Prostate gland (tissue), 2 donors: ENCODE results near the gene MMP2. TPM values are rescaled to one million over a fixed set of nuclear protein-coding genes. Genes with fewer than 3 reads are reported as not detected.

ENCODE experiments used
- DNase-seq: peaks from one replicate; pipeline ENCODE4 v3.0.0-alpha.2; 2019; ENCODE audit warnings: low spot score
- H3K27ac ChIP-seq, 2 donors: fragments of 200-600 bp; sonication (generic); 2 replicates each; pipeline ENCODE4 v1.5.1; 2017 to 2019
- H3K27me3 ChIP-seq: fragments of 200-600 bp; sonication (generic); replicated peaks from 2 replicates; pipeline ENCODE4 v1.5.1; 2019; ENCODE audit not compliant: insufficient read depth
- H3K36me3 ChIP-seq, 2 donors: fragments of 200-600 bp; sonication (generic); 1 replicate in 1 of 2; 2 replicates in 1 of 2; pipeline versions ENCODE4 v1.5.1 to v1.8.1; 2017 to 2019
- H3K4me1 ChIP-seq: fragments of 200-600 bp; sonication (generic); replicated peaks from 2 replicates; pipeline ENCODE4 v1.5.1; 2019
- H3K4me3 ChIP-seq, 2 donors: fragments of 200-600 bp; sonication (generic); 2 replicates each; pipeline ENCODE4 v1.5.1; 2017 to 2019
- H3K9me3 ChIP-seq: fragments of 200-600 bp; sonication (generic); 2 replicates; pipeline ENCODE4 v1.5.1; 2017
- POLR2A ChIP-seq: fragments of 450-650 bp; IDR thresholded peaks from one replicate; pipeline ENCODE4 v1.6.1; 2016; ENCODE audit warnings: antibody characterized with exemption, mild to moderate bottlenecking
- POLR2AphosphoS5 ChIP-seq: sonication (generic); formaldehyde crosslinking; IDR thresholded peaks from one replicate; pipeline ENCODE4 v1.6.1; 2017; ENCODE audit warnings: antibody characterized with exemption
- WGBS: methylation state at CpG from one replicate; pipeline ENCODE4 v1.1.5; 2018; 5-methylcytosine and 5-hydroxymethylcytosine counted together
- intact Hi-C: fragments of 100-400 bp; cut with DNase I; formaldehyde crosslinking; loops from one replicate; pipeline ENCODE4 v1.14.2; 2022
- total RNA-seq, 2 donors: library from RNA; depleted of rRNA; stranded (reverse); fragments of >200 nt; gene quantifications; one replicate each; pipeline ENCODE4 v1.1.0, GENCODE V29; 2016
- TF ChIP-seq, protein P1 (sequence below), 4 experiments: fragments of 200-600 bp in 2 of 4; fragments of 450-650 bp in 2 of 4; sonication (generic) in 2 of 4; IDR thresholded peaks; 1 replicate in 3 of 4; 2 replicates in 1 of 4; pipeline ENCODE4 v1.5.1; 2016 to 2019; ENCODE audit warnings: antibody characterized with exemption in 4 of 4, mild to moderate bottlenecking in 2 of 4, moderate library complexity in 2 of 4

The MMP2 gene
- total RNA-seq, 2 donors from 2014 or later, result 22.9 to 175 TPM

DNA sequence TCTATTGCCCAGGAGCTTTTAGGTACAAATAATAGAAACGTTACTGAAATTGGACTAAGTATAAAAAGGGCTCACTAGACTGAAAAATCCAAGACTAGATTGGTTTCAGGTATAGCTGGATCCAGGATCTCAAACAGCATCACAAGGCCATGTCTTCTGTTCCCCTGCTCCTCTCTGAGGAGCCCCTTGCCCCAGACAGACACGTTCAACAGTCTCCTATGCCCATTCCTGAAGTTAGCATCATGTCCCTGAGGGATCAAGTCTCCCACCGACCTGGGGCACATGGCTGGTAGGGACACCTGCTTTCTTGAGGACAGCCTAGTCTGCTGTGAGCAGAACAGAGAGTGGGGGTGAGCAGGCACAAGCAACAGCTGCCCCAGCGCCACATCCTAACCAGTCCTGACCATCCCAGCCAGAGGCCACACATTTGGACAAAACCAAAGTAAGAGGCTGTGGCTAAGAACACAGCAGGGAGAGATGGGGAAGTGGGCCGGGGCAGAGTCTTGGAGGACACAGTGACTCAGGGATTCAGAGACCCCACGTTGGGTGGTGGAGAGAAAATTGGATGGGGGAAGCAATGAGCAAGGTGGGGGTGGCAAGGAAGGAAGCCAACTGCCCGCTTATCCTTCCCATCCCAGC lies 10.5 kb upstream of the MMP2 start:
- WGBS, result 92% methylated on average over 7 of the region's 7 CpGs
- no peak for TF ChIP-seq POLR2AphosphoS5
- no peak for TF ChIP-seq POLR2A
- TF ChIP-seq, protein P1, sequence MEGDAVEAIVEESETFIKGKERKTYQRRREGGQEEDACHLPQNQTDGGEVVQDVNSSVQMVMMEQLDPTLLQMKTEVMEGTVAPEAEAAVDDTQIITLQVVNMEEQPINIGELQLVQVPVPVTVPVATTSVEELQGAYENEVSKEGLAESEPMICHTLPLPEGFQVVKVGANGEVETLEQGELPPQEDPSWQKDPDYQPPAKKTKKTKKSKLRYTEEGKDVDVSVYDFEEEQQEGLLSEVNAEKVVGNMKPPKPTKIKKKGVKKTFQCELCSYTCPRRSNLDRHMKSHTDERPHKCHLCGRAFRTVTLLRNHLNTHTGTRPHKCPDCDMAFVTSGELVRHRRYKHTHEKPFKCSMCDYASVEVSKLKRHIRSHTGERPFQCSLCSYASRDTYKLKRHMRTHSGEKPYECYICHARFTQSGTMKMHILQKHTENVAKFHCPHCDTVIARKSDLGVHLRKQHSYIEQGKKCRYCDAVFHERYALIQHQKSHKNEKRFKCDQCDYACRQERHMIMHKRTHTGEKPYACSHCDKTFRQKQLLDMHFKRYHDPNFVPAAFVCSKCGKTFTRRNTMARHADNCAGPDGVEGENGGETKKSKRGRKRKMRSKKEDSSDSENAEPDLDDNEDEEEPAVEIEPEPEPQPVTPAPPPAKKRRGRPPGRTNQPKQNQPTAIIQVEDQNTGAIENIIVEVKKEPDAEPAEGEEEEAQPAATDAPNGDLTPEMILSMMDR (IDR thresholded peaks at IDR 0.05), result no peak
- no peak for DNase-seq
- H3K9me3 ChIP-seq, result no peaks in the 10 kb centered on the region
- intact Hi-C loops, result loop anchor here (5.0 kb wide), 1 partner anchor 374 kb away; no protein-coding TSS in a partner anchor
- no peaks in the 10 kb centered on the region for H3K4me1 ChIP-seq
- no peak overlapping the region for H3K4me3 ChIP-seq
- H3K27ac ChIP-seq, result no peak overlapping the region
- no peaks in the 10 kb centered on the region for H3K36me3 ChIP-seq
- no peaks in the 10 kb centered on the region for H3K27me3 ChIP-seq

GRCh38 chr16:55469821-55470532 lies 9.0 kb upstream of the MMP2 start:
- Histone ChIP-seq H3K4me1 (no peaks in the 10 kb centered on the region), H3K27me3 (no peaks in the 10 kb centered on the region), H3K4me3 (no peak overlapping the region), H3K9me3 (no peaks in the 10 kb centered on the region), H3K36me3 (no peaks in the 10 kb centered on the region), H3K27ac (peak overlapping the region in 1 of 2 donors; percentile 8)
- intact Hi-C loops, result loop anchor here (5.0 kb wide), 1 partner anchor 372 kb away; no protein-coding TSS in a partner anchor
- DNase-seq, result no peak
- WGBS, result 77% methylated on average over 9 of the region's 9 CpGs
- TF ChIP-seq POLR2AphosphoS5 (no peak), POLR2A (no peak)
- TF ChIP-seq, protein P1 (IDR thresholded peaks at IDR 0.05), result no peak

- intact Hi-C loops, result no loop called here
- no peak overlapping the region for H3K4me3 ChIP-seq
These were observed 8.2 kb upstream of the MMP2 start for GRCh38 chr16:55470533-55471371.

GRCh38 chr16:55471448-55472097 lies 7.4 kb upstream of the MMP2 start:
- TF ChIP-seq POLR2AphosphoS5 (no peak), POLR2A (no peak)
- TF ChIP-seq, protein P1 (IDR thresholded peaks at IDR 0.05), result no peak
- H3K9me3 ChIP-seq, result no peaks in the 10 kb centered on the region
- 76% methylated on average over 4 of the region's 4 CpGs for WGBS
- no peak overlapping the region for H3K4me3 ChIP-seq
- no peaks in the 10 kb centered on the region for H3K4me1 ChIP-seq
- peak overlapping the region in 1 of 2 donors; percentile 38 for H3K27ac ChIP-seq
- H3K27me3 ChIP-seq, result no peaks in the 10 kb centered on the region
- DNase-seq, result no peak
- no peaks in the 10 kb centered on the region for H3K36me3 ChIP-seq
- intact Hi-C loops, result no loop called here

More at GRCh38 chr16:55470533-55471371, 8.2 kb upstream of the MMP2 start:
- Histone ChIP-seq H3K36me3 (no peaks in the 10 kb centered on the region), H3K9me3 (no peaks in the 10 kb centered on the region), H3K27me3 (no peaks in the 10 kb centered on the region), H3K27ac (peak overlapping the region in 1 of 2 donors; percentile 38), H3K4me1 (no peaks in the 10 kb centered on the region)
- TF ChIP-seq POLR2AphosphoS5 (peak; percentile 48), POLR2A (no peak)
- TF ChIP-seq, protein P1 (IDR thresholded peaks at IDR 0.05), result no peak
- WGBS, result 42% methylated on average over 7 of the region's 7 CpGs
- peak; percentile 71 for DNase-seq
